LNCAP (cell line): ENCODE measurements around the gene TNRC6B.

Source experiments
- CTCF ChIP-seq: fragments of 450-650 bp; IDR thresholded peaks from 2 replicates; pipeline ENCODE4 v1.5.1; 2017; ENCODE audit warnings: mild to moderate bottlenecking

Gene TNRC6B

GRCh38 chr22:40180403-40180802 is 2.7 kb downstream of the TNRC6B start:
- TF ChIP-seq CTCF, result no peak

- no peak for TF ChIP-seq CTCF
These were observed 3.6 kb downstream of the TNRC6B start for GRCh38 chr22:40181323-40181722.

GRCh38 chr22:40182231-40182835 is 4.6 kb downstream of the TNRC6B start:
- TF ChIP-seq CTCF, result no peak

GRCh38 chr22:40183029-40183581 is 5.4 kb downstream of the TNRC6B start:
- no peak for TF ChIP-seq CTCF

GRCh38 chr22:40187389-40187788 is 9.7 kb downstream of the TNRC6B start:
- no peak for TF ChIP-seq CTCF

- TF ChIP-seq CTCF, result no peak
These were observed 12.3 kb downstream of the TNRC6B start for GRCh38 chr22:40189997-40190396.

- TF ChIP-seq CTCF, result no peak
These were observed 12.8 kb downstream of the TNRC6B start for GRCh38 chr22:40190501-40190900.
